ENCODE results near the gene BOLL. TPM values are rescaled to one million over a fixed set of nuclear protein-coding genes. Genes with fewer than 3 reads are reported as not detected.
A peak's percentile ranks its signal among the peaks of the same experiment; 100 is the strongest.

The BOLL gene
- total RNA-seq, 1 donor from 2014 or later = not detected

GRCh38 chr2:197821550-197822289 is 36.6 kb upstream of the BOLL start:
- Mint-ChIP-seq H3K4me3 (no peak overlapping the region), H3K9me3 (no peaks in the 10 kb centered on the region), H3K4me1 (ENCODE audit: unreplicated experiment) (no peaks in the 10 kb centered on the region), H3K27ac (no peak overlapping the region), H3K27me3 (peaks cover 6% of the 10 kb centered on the region), H3K36me3 (no peaks in the 10 kb centered on the region)
- no peak for TF ChIP-seq CTCF (conservative IDR thresholded peaks at IDR 0.05)
- no peak for DNase-seq (ENCODE audit: extremely low spot score, unreplicated experiment)

GRCh38 chr2:197814526-197814925 is 29.4 kb upstream of the BOLL start:
- DNase-seq (ENCODE audit: extremely low spot score, unreplicated experiment) = no peak
- Mint-ChIP-seq H3K4me3 (no peak overlapping the region), H3K9me3 (no peaks in the 10 kb centered on the region), H3K4me1 (ENCODE audit: unreplicated experiment) (no peaks in the 10 kb centered on the region), H3K27ac (no peak overlapping the region), H3K36me3 (no peaks in the 10 kb centered on the region), H3K27me3 (peaks cover 16% of the 10 kb centered on the region)
- no peak for TF ChIP-seq CTCF (conservative IDR thresholded peaks at IDR 0.05)

GRCh38 chr2:197813093-197813787 is 28.1 kb upstream of the BOLL start:
- Mint-ChIP-seq H3K27me3 (peaks cover 26% of the 10 kb centered on the region), H3K9me3 (no peaks in the 10 kb centered on the region), H3K36me3 (no peaks in the 10 kb centered on the region), H3K27ac (no peak overlapping the region), H3K4me1 (ENCODE audit: unreplicated experiment) (no peaks in the 10 kb centered on the region), H3K4me3 (no peak overlapping the region)
- DNase-seq (ENCODE audit: extremely low spot score, unreplicated experiment) = no peak
- peak; percentile 79 for TF ChIP-seq CTCF (conservative IDR thresholded peaks at IDR 0.05)

- no peaks in the 10 kb centered on the region for H3K36me3 Mint-ChIP-seq
- no peak overlapping the region for H3K27ac Mint-ChIP-seq
- no peaks in the 10 kb centered on the region for H3K9me3 Mint-ChIP-seq
- peaks cover 51% of the 10 kb centered on the region for H3K27me3 Mint-ChIP-seq
- TF ChIP-seq CTCF (conservative IDR thresholded peaks at IDR 0.05) = no peak
- H3K4me3 Mint-ChIP-seq = no peak overlapping the region
- peaks cover 4% of the 10 kb centered on the region for H3K4me1 Mint-ChIP-seq (ENCODE audit: unreplicated experiment)
- DNase-seq (ENCODE audit: extremely low spot score, unreplicated experiment) = no peak
These were observed 25.4 kb upstream of the BOLL start for GRCh38 chr2:197810491-197810890.

- no peak for TF ChIP-seq CTCF (conservative IDR thresholded peaks at IDR 0.05)
- Mint-ChIP-seq H3K4me3 (no peak overlapping the region), H3K27ac (no peak overlapping the region), H3K4me1 (ENCODE audit: unreplicated experiment) (peaks cover 7% of the 10 kb centered on the region), H3K27me3 (peaks cover 52% of the 10 kb centered on the region), H3K9me3 (no peaks in the 10 kb centered on the region), H3K36me3 (no peaks in the 10 kb centered on the region)
- DNase-seq (ENCODE audit: extremely low spot score, unreplicated experiment) = no peak
These were observed 24.9 kb upstream of the BOLL start for GRCh38 chr2:197810016-197810415.

Measured in type B pancreatic cell (in vitro differentiated cells).